DND-41 (cell line): ENCODE measurements around the gene CUBN.

Experiments
- EZH2 ChIP-seq: IDR thresholded peaks from 3 replicates; pipeline ENCODE4 v1.6.1; 2012; ENCODE audit warnings: borderline replicate concordance, low read depth, mild to moderate bottlenecking, moderate library complexity, low read length, inconsistent platforms; ENCODE audit not compliant: severe bottlenecking
- TF ChIP-seq, protein P1 (sequence below): IDR thresholded peaks from 2 replicates; pipeline ENCODE4 v1.5.1; 2012; ENCODE audit warnings: borderline replicate concordance, low read length, moderate library complexity, mild to moderate bottlenecking; ENCODE audit not compliant: poor library complexity, severe bottlenecking; ENCODE audit errors: extremely low read depth

DNA sequence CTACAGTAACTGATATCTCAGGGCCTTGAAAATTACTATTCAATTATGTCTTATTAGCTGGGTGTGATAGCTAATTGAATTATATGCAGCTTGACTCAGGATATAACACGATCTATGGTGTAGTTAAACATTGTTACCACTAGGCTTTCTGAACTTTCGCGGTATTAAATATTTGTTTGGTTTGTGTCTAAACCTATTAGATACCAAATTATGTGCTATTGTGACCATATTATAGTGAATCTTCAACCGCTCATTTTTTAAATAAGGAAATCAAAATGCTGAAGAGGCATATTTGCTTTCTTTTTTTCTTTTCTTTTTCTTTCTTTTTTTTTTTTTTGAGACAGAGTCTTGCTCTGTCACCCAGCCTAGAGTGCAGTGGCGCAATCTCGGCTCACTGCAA lies 213.1 kb downstream of the CUBN start:
- TF ChIP-seq, protein P1, sequence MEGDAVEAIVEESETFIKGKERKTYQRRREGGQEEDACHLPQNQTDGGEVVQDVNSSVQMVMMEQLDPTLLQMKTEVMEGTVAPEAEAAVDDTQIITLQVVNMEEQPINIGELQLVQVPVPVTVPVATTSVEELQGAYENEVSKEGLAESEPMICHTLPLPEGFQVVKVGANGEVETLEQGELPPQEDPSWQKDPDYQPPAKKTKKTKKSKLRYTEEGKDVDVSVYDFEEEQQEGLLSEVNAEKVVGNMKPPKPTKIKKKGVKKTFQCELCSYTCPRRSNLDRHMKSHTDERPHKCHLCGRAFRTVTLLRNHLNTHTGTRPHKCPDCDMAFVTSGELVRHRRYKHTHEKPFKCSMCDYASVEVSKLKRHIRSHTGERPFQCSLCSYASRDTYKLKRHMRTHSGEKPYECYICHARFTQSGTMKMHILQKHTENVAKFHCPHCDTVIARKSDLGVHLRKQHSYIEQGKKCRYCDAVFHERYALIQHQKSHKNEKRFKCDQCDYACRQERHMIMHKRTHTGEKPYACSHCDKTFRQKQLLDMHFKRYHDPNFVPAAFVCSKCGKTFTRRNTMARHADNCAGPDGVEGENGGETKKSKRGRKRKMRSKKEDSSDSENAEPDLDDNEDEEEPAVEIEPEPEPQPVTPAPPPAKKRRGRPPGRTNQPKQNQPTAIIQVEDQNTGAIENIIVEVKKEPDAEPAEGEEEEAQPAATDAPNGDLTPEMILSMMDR, result no peak
- no peak for TF ChIP-seq EZH2
